ENCODE data around the gene CRNN.

- no peak for TF ChIP-seq POLR2AphosphoS5 (IDR thresholded peaks at IDR 0.05)
- TF ChIP-seq CTCF (IDR thresholded peaks at IDR 0.05; ENCODE audit: poor library complexity, severe bottlenecking): no peak
- TF ChIP-seq REST (IDR thresholded peaks at IDR 0.05; ENCODE audit: borderline replicate concordance): no peak
- TF ChIP-seq MXI1 (conservative IDR thresholded peaks at IDR 0.05; ENCODE audit: poor library complexity, severe bottlenecking): no peak
Measured at GRCh38 chr1:152436593-152437496, 22.8 kb upstream of the CRNN start.

Data from neural cell (in vitro differentiated cells).